A673 (cell line): ENCODE measurements around the gene NELL1. TPM values are rescaled to one million over a fixed set of nuclear protein-coding genes. Genes with fewer than 3 reads are reported as not detected.

Experiments used
- BruUV-seq: library from RNA; stranded (reverse); fragments of 400-500 nt; replicated peaks from 2 replicates; lab custom pipeline; 2021; lab: Mats Ljungman, UMichigan
- CTCF ChIA-PET: fragments of 300-600 bp; sonication (Branson Sonifier 250); formaldehyde crosslinking; loops from one replicate; lab custom pipeline; 2022; ENCODE audit warnings: antibody characterized with exemption; lab: Charles Lee
- POLR2A ChIA-PET: fragments of 300-600 bp; sonication (Branson Sonifier 250); formaldehyde crosslinking; loops from one replicate; lab custom pipeline; 2022; ENCODE audit warnings: antibody characterized with exemption; ENCODE audit not compliant: low non-redundant PET; lab: Charles Lee
- DNase-seq: peaks from one replicate; pipeline ENCODE4 v3.0.0-alpha.2; 2015; ENCODE audit warnings: low spot score
- H3K27ac ChIP-seq: fragments of 200-600 bp; sonication (generic); 2 replicates; pipeline ENCODE4 v1.5.1; 2016; ENCODE audit warnings: mixed run types, low read depth, mild to moderate bottlenecking, mixed read lengths, antibody characterized with exemption, low read length; ENCODE audit not compliant: poor library complexity, severe bottlenecking
- H3K27me3 ChIP-seq: fragments of 200-600 bp; sonication (generic); replicated peaks from 2 replicates; pipeline ENCODE4 v1.6.1; 2017; ENCODE audit warnings: mixed run types, low read depth, mild to moderate bottlenecking, mixed read lengths, antibody characterized with exemption, low read length; ENCODE audit not compliant: insufficient read depth, poor library complexity
- H3K36me3 ChIP-seq: fragments of 200-600 bp; sonication (generic); 2 replicates; pipeline ENCODE4 v1.6.1; 2016; ENCODE audit warnings: mixed run types, mild to moderate bottlenecking, mixed read lengths, antibody characterized with exemption, low read length; ENCODE audit not compliant: insufficient read depth, poor library complexity, severe bottlenecking
- H3K4me1 ChIP-seq: fragments of 200-600 bp; sonication (generic); 2 replicates; pipeline ENCODE4 v1.6.1; 2017; ENCODE audit warnings: mixed run types, mild to moderate bottlenecking, mixed read lengths, antibody characterized with exemption, low read length; ENCODE audit not compliant: insufficient read depth, poor library complexity, severe bottlenecking
- H3K4me3 ChIP-seq: fragments of 200-600 bp; sonication (generic); 2 replicates; pipeline ENCODE4 v1.5.1; 2016; ENCODE audit warnings: low read depth, mixed run types, mild to moderate bottlenecking, mixed read lengths, low read length; ENCODE audit not compliant: poor library complexity, severe bottlenecking
- H3K9me3 ChIP-seq: fragments of 200-600 bp; sonication (generic); 2 replicates; pipeline ENCODE4 v1.6.1; 2016; ENCODE audit warnings: mixed run types, low read depth, mild to moderate bottlenecking, mixed read lengths, antibody characterized with exemption, low read length; ENCODE audit not compliant: poor library complexity, severe bottlenecking
- EZH2 ChIP-seq: fragments of 200-600 bp; sonication (generic); IDR thresholded peaks from 2 replicates; pipeline ENCODE4 v1.6.1; 2017; ENCODE audit warnings: borderline replicate concordance, low read depth, mild to moderate bottlenecking, mixed read lengths, antibody characterized with exemption, low read length; ENCODE audit not compliant: poor library complexity, severe bottlenecking
- intact Hi-C: fragments of 100-400 bp; cut with micrococcal nuclease; formaldehyde crosslinking; loops from one replicate; pipeline ENCODE4 v1.10.0; 2022; ENCODE audit not compliant: unreplicated experiment
- total RNA-seq: library from RNA; stranded (reverse); gene quantifications from 2 replicates; pipeline ENCODE4 v1.2.3, GENCODE V29; 2021
- TF ChIP-seq, protein P1 (sequence below): fragments of 300-800, 200-600 bp; sonication (generic); conservative IDR thresholded peaks from 2 replicates; pipeline ENCODE4 v1.5.1; 2017; ENCODE audit warnings: low read depth, mild to moderate bottlenecking, antibody characterized with exemption, low read length, moderate library complexity, mixed read lengths

Gene NELL1
- total RNA-seq, 1 experiment from 2014 or later = 0.32 TPM

DNA sequence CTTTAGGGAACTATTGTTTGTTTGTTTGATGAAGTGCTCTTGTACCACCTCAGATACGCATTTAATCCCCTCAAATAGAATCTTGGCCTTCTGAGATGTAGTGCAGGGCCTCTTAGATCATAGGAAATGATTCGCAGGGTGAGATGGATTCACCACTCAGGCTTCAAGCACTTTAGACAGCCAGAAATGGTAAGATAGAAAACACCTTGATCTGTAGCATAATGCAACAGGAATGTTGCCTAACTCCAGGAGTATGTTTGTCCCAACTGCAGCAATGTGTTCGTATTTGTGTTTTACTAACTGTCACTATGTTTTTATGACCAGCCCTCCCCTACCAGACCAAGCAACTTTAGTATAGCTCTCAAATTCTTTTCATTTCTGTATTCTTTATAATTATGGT lies 761.2 kb downstream of the NELL1 start:
- no peak overlapping the region for H3K27ac ChIP-seq
- CTCF ChIA-PET = no interaction called here
- intact Hi-C loops = no loop called here
- no peaks in the 10 kb centered on the region for H3K4me1 ChIP-seq
- TF ChIP-seq, protein P1, sequence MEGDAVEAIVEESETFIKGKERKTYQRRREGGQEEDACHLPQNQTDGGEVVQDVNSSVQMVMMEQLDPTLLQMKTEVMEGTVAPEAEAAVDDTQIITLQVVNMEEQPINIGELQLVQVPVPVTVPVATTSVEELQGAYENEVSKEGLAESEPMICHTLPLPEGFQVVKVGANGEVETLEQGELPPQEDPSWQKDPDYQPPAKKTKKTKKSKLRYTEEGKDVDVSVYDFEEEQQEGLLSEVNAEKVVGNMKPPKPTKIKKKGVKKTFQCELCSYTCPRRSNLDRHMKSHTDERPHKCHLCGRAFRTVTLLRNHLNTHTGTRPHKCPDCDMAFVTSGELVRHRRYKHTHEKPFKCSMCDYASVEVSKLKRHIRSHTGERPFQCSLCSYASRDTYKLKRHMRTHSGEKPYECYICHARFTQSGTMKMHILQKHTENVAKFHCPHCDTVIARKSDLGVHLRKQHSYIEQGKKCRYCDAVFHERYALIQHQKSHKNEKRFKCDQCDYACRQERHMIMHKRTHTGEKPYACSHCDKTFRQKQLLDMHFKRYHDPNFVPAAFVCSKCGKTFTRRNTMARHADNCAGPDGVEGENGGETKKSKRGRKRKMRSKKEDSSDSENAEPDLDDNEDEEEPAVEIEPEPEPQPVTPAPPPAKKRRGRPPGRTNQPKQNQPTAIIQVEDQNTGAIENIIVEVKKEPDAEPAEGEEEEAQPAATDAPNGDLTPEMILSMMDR = no peak
- no peak for TF ChIP-seq EZH2
- DNase-seq = no peak
- POLR2A ChIA-PET = no interaction called here
- no peaks in the 10 kb centered on the region for H3K9me3 ChIP-seq
- no peak overlapping the region for H3K4me3 ChIP-seq
- BruUV-seq = no TSS peak
- no peaks in the 10 kb centered on the region for H3K36me3 ChIP-seq
- no peaks in the 10 kb centered on the region for H3K27me3 ChIP-seq

GRCh38 chr11:21446939-21447590 lies 777.7 kb downstream of the NELL1 start:
- H3K9me3 ChIP-seq = no peaks in the 10 kb centered on the region
- intact Hi-C loops = no loop called here
- H3K4me3 ChIP-seq = no peak overlapping the region
- CTCF ChIA-PET = no interaction called here
- POLR2A ChIA-PET = no interaction called here
- DNase-seq = no peak
- H3K27ac ChIP-seq = no peak overlapping the region
- TF ChIP-seq, protein P1 = no peak
- TF ChIP-seq EZH2 = no peak
- H3K4me1 ChIP-seq = no peaks in the 10 kb centered on the region
- H3K27me3 ChIP-seq = no peaks in the 10 kb centered on the region
- H3K36me3 ChIP-seq = no peaks in the 10 kb centered on the region
- BruUV-seq = no TSS peak

GRCh38 chr11:21447871-21448270 lies 778.5 kb downstream of the NELL1 start:
- Histone ChIP-seq H3K27ac (no peak overlapping the region), H3K9me3 (no peaks in the 10 kb centered on the region), H3K4me1 (no peaks in the 10 kb centered on the region), H3K4me3 (no peak overlapping the region), H3K27me3 (no peaks in the 10 kb centered on the region), H3K36me3 (no peaks in the 10 kb centered on the region)
- CTCF ChIA-PET = no interaction called here
- no peak for DNase-seq
- BruUV-seq = no TSS peak
- intact Hi-C loops = no loop called here
- TF ChIP-seq, protein P1 = no peak
- TF ChIP-seq EZH2 = no peak
- POLR2A ChIA-PET = no interaction called here
